ENCODE data around the gene NLGN1.

- TF ChIP-seq, protein P1, sequence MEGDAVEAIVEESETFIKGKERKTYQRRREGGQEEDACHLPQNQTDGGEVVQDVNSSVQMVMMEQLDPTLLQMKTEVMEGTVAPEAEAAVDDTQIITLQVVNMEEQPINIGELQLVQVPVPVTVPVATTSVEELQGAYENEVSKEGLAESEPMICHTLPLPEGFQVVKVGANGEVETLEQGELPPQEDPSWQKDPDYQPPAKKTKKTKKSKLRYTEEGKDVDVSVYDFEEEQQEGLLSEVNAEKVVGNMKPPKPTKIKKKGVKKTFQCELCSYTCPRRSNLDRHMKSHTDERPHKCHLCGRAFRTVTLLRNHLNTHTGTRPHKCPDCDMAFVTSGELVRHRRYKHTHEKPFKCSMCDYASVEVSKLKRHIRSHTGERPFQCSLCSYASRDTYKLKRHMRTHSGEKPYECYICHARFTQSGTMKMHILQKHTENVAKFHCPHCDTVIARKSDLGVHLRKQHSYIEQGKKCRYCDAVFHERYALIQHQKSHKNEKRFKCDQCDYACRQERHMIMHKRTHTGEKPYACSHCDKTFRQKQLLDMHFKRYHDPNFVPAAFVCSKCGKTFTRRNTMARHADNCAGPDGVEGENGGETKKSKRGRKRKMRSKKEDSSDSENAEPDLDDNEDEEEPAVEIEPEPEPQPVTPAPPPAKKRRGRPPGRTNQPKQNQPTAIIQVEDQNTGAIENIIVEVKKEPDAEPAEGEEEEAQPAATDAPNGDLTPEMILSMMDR (IDR thresholded peaks at IDR 0.05; ENCODE audit: low read depth, low read length), result no peak
- TF ChIP-seq POLR2A (IDR thresholded peaks at IDR 0.05; ENCODE audit: extremely low read depth, insufficient read length), result no peak
Measured at GRCh38 chr3:173893066-173893465, 495.5 kb downstream of the NLGN1 start.

Measured in NB4 (cell line).